Gastroesophageal sphincter (tissue), 3 donors: Measurements from ENCODE around the gene SLC44A4.

Source experiments
- CTCF ChIP-seq, 4 experiments: fragments of 200-600 bp in 2 of 4; fragments of 450-650 bp in 2 of 4; sonication (generic) in 1 of 4; IDR thresholded peaks; one replicate each; pipeline ENCODE4 v1.5.1; 2017 to 2019; ENCODE audit warnings: antibody characterized with exemption in 4 of 4, mild to moderate bottlenecking in 2 of 4, moderate library complexity in 2 of 4
- EP300 ChIP-seq: sonication (generic); formaldehyde crosslinking; IDR thresholded peaks from one replicate; pipeline ENCODE4 v1.6.1; 2017; ENCODE audit warnings: antibody characterized with exemption, mild to moderate bottlenecking
- POLR2A ChIP-seq, 2 donors: fragments of 450-650 bp; IDR thresholded peaks; one replicate each; pipeline ENCODE4 v1.6.1; 2017; ENCODE audit warnings: antibody characterized with exemption in 2 of 2, mild to moderate bottlenecking in 2 of 2, moderate library complexity in 1 of 2
- POLR2AphosphoS5 ChIP-seq: sonication (generic); formaldehyde crosslinking; IDR thresholded peaks from one replicate; pipeline ENCODE4 v1.6.1; 2017; ENCODE audit warnings: antibody characterized with exemption

DNA sequence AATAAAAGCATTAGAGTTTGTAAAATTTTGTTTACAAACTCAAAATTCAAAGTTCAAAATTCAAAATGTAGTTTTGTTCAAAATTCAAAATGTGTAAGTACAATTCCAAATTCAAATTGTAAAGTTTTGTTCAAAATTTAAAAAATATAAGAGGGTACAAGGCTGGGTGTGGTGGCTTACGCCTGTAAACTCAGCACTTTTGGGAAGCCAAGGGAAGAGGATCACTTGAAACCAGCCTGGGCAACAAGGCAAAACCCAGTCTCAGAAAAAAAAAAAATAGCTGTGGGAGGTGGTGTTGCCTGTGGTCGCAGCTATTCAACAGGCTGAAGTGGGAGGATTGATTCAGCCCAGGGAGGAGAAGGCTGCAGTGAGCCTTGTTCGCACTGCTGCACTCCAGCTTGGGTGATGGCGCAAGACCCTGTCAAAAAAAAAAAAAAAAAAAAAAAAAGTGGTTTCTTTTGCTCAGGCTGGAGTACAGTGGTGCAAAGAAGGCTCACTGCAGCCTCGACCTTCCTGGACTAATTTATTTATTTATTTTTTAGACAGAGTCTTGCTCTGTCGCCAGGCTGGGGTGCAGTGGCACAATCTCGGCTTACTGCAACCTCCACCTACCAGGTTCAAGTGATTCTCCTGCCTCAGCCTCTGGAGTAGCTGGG is 28.5 kb upstream of the SLC44A4 start:
- TF ChIP-seq EP300 (no peak), CTCF (IDR thresholded peaks at IDR 0.05) (no peak), POLR2A (IDR thresholded peaks at IDR 0.05) (no peak), POLR2AphosphoS5 (no peak)
